Measurements from ENCODE around the gene ADISSP. TPM values are rescaled to one million over a fixed set of nuclear protein-coding genes. Genes with fewer than 3 reads are reported as not detected.

ADISSP gene
- total and polyA plus RNA-seq, 2 donors, result 21.4 to 23.6 TPM

- H3K27me3 ChIP-seq (ENCODE audit: control insufficient read depth in 2 of 2, insufficient read depth in 1 of 2, low read length in 1 of 2), result peaks cover 0 to 8% of the 10 kb centered on the region in 2 donors
- H3K4me1 ChIP-seq (ENCODE audit: control insufficient read depth in 2 of 2, insufficient read depth in 2 of 2, low read length in 2 of 2), result peaks cover 12 to 24% of the 10 kb centered on the region in 2 donors
- H3K27ac ChIP-seq (ENCODE audit: low read depth in 1 of 2, low read length in 1 of 2), result no peak overlapping the region
- DNase-seq (ENCODE audit: low read depth in 6 of 9, low spot score in 9 of 9), result no peak
- no peaks in the 10 kb centered on the region for H3K9me3 ChIP-seq (ENCODE audit: control insufficient read depth in 2 of 2, insufficient read depth in 1 of 2, low read length in 1 of 2)
- 96% methylated on average over 8 of the region's 8 CpGs for WGBS
- no peak overlapping the region for H3K4me3 ChIP-seq (ENCODE audit: low read length in 2 of 2)
- H3K36me3 ChIP-seq (ENCODE audit: control insufficient read depth in 2 of 2, insufficient read depth in 2 of 2, low read length in 1 of 2), result no peaks in the 10 kb centered on the region
Observed at GRCh38 chr20:3763671-3764601, 3.6 kb downstream of the ADISSP start.

DNA sequence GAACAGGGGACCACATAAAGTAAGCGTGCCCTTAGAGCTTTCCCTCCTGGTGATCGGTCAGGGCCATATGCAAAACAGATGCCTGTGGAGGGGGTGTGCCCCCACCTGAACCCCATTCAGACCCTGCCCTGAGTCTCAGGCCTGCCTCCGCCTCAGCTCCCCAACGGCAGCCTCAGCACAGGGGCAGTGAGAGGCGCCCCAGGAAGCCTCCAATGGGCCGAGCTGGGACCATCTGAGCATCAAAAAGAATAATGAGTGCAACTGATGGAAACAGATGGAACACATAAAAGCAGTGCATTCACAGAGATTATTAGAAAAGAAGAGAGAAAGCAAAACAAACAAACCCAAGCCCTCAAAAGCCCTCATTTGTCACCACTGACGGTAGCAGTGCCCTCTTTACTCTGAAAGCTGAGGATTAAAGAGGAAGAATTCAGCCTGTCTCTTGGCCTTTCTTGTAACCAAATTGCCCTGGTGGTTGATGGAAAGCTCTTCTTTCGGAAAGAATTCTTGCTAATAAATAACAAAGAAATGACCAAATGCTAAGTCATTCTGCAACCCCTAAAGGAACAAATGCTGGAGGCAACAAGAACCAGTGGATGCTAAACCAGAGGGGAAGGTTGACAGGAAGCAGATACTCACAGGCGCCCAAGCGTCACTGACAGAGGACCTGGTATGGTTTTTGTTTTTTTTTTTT lies 6.8 kb downstream of the ADISSP start:
- Histone ChIP-seq H3K9me3 (ENCODE audit: control insufficient read depth in 2 of 2, insufficient read depth in 1 of 2, low read length in 1 of 2) (no peaks in the 10 kb centered on the region), H3K4me1 (ENCODE audit: control insufficient read depth in 2 of 2, insufficient read depth in 2 of 2, low read length in 2 of 2) (no peaks in the 10 kb centered on the region), H3K27me3 (ENCODE audit: control insufficient read depth in 2 of 2, insufficient read depth in 1 of 2, low read length in 1 of 2) (no peaks in the 10 kb centered on the region), H3K27ac (ENCODE audit: low read depth in 1 of 2, low read length in 1 of 2) (no peak overlapping the region), H3K4me3 (ENCODE audit: low read length in 2 of 2) (no peak overlapping the region), H3K36me3 (ENCODE audit: control insufficient read depth in 2 of 2, insufficient read depth in 2 of 2, low read length in 1 of 2) (no peaks in the 10 kb centered on the region)
- 87% methylated on average over 10 of the region's 10 CpGs for WGBS
- DNase-seq (ENCODE audit: low read depth in 6 of 9, low spot score in 9 of 9), result no peak

DNA sequence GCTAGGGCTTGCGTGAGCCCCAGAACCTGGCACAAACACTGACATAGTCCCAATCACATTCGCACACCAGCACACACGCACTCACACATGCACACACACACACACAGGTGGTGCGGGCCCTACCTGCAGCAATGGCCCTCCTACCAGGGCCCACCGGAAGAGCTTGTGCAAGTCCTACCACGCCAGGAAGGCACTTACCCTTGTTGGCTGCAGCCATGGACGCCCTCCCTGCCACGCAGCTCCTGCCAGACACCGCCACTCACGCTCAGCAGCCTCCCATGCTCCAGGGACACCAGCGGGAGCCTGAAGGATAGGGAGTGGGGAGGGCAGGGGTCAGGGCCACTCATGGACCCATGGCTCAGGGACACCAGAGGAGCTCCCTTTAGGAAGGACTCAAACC lies 7.7 kb downstream of the ADISSP start:
- Histone ChIP-seq H3K4me3 (ENCODE audit: low read length in 2 of 2) (no peak overlapping the region), H3K9me3 (ENCODE audit: control insufficient read depth in 2 of 2, insufficient read depth in 1 of 2, low read length in 1 of 2) (no peaks in the 10 kb centered on the region), H3K27me3 (ENCODE audit: control insufficient read depth in 2 of 2, insufficient read depth in 1 of 2, low read length in 1 of 2) (no peaks in the 10 kb centered on the region), H3K27ac (ENCODE audit: low read depth in 1 of 2, low read length in 1 of 2) (no peak overlapping the region), H3K36me3 (ENCODE audit: control insufficient read depth in 2 of 2, insufficient read depth in 2 of 2, low read length in 1 of 2) (no peaks in the 10 kb centered on the region), H3K4me1 (ENCODE audit: control insufficient read depth in 2 of 2, insufficient read depth in 2 of 2, low read length in 2 of 2) (no peaks in the 10 kb centered on the region)
- WGBS, result 96% methylated on average over 11 of the region's 11 CpGs
- DNase-seq (ENCODE audit: low read depth in 6 of 9, low spot score in 9 of 9), result no peak

GRCh38 chr20:3759316-3759823 lies 8.2 kb downstream of the ADISSP start:
- Histone ChIP-seq H3K27ac (ENCODE audit: low read depth in 1 of 2, low read length in 1 of 2) (no peak overlapping the region), H3K4me1 (ENCODE audit: control insufficient read depth in 2 of 2, insufficient read depth in 2 of 2, low read length in 2 of 2) (no peaks in the 10 kb centered on the region), H3K36me3 (ENCODE audit: control insufficient read depth in 2 of 2, insufficient read depth in 2 of 2, low read length in 1 of 2) (no peaks in the 10 kb centered on the region), H3K4me3 (ENCODE audit: low read length in 2 of 2) (no peak overlapping the region), H3K27me3 (ENCODE audit: control insufficient read depth in 2 of 2, insufficient read depth in 1 of 2, low read length in 1 of 2) (no peaks in the 10 kb centered on the region), H3K9me3 (ENCODE audit: control insufficient read depth in 2 of 2, insufficient read depth in 1 of 2, low read length in 1 of 2) (no peaks in the 10 kb centered on the region)
- WGBS, result 93% methylated on average over 11 of the region's 11 CpGs
- DNase-seq (ENCODE audit: low read depth in 6 of 9, low spot score in 9 of 9), result no peak

DNA sequence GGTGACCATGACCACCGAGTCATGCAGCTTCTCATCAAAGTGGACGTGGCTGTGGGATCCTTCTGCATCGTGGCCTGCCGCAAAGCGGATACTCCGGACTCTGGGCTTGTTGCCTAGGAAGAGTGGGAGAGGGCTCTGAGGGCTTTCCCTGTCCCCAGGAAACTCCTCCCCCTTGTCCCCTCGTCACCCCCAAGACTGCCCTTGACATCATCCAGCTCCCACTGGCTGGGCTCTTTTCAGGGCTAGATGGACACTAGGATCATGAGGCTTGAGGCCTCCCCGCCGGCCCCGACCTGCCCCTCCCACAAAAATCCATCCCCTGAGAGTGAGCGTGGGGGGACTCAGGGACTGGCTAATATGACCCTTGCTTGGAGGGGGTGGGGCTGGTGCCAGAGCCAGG lies 9.0 kb downstream of the ADISSP start:
- Histone ChIP-seq H3K36me3 (ENCODE audit: control insufficient read depth in 2 of 2, insufficient read depth in 2 of 2, low read length in 1 of 2) (no peaks in the 10 kb centered on the region), H3K27me3 (ENCODE audit: control insufficient read depth in 2 of 2, insufficient read depth in 1 of 2, low read length in 1 of 2) (no peaks in the 10 kb centered on the region), H3K27ac (ENCODE audit: low read depth in 1 of 2, low read length in 1 of 2) (no peak overlapping the region), H3K4me3 (ENCODE audit: low read length in 2 of 2) (no peak overlapping the region), H3K4me1 (ENCODE audit: control insufficient read depth in 2 of 2, insufficient read depth in 2 of 2, low read length in 2 of 2) (no peaks in the 10 kb centered on the region), H3K9me3 (ENCODE audit: control insufficient read depth in 2 of 2, insufficient read depth in 1 of 2, low read length in 1 of 2) (no peaks in the 10 kb centered on the region)
- WGBS, result 96% methylated on average over 11 of the region's 11 CpGs
- DNase-seq (ENCODE audit: low read depth in 6 of 9, low spot score in 9 of 9), result no peak

DNA sequence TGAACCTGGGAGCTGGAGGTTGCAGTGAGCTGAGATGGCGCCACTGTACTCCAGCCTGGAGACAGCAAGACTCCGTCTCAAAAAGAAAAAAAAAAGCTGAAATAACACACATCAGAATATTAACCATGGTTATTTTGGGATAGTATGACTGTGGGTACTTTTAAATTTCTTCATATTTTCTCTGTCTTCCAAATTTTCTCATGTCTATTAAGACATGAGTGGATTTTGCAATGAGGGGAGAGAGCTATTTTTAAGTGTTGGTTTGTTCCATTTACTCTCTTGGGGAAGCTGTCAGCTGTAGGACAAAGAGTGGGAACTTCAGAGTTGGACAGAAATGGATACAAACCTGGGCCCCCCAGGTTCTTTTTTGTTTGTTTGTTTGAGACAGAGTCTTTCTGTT lies 10.3 kb downstream of the ADISSP start:
- Histone ChIP-seq H3K27ac (ENCODE audit: low read depth in 1 of 2, low read length in 1 of 2) (no peak overlapping the region), H3K27me3 (ENCODE audit: control insufficient read depth in 2 of 2, insufficient read depth in 1 of 2, low read length in 1 of 2) (peaks cover 0 to 7% of the 10 kb centered on the region in 2 donors), H3K4me3 (ENCODE audit: low read length in 2 of 2) (no peak overlapping the region), H3K9me3 (ENCODE audit: control insufficient read depth in 2 of 2, insufficient read depth in 1 of 2, low read length in 1 of 2) (no peaks in the 10 kb centered on the region), H3K4me1 (ENCODE audit: control insufficient read depth in 2 of 2, insufficient read depth in 2 of 2, low read length in 2 of 2) (no peaks in the 10 kb centered on the region), H3K36me3 (ENCODE audit: control insufficient read depth in 2 of 2, insufficient read depth in 2 of 2, low read length in 1 of 2) (no peaks in the 10 kb centered on the region)
- WGBS, result 95% methylated on average over 2 of the region's 2 CpGs
- DNase-seq (ENCODE audit: low read depth in 6 of 9, low spot score in 9 of 9), result no peak

- DNase-seq (ENCODE audit: low read depth in 6 of 9, low spot score in 9 of 9), result no peak
- WGBS, result 75% methylated on average over 5 of the region's 5 CpGs
- peaks cover 0 to 3% of the 10 kb centered on the region in 2 donors for H3K4me1 ChIP-seq (ENCODE audit: control insufficient read depth in 2 of 2, insufficient read depth in 2 of 2, low read length in 2 of 2)
- H3K27ac ChIP-seq (ENCODE audit: low read depth in 1 of 2, low read length in 1 of 2), result no peak overlapping the region
- H3K9me3 ChIP-seq (ENCODE audit: control insufficient read depth in 2 of 2, insufficient read depth in 1 of 2, low read length in 1 of 2), result no peaks in the 10 kb centered on the region
- peaks cover 7 to 20% of the 10 kb centered on the region in 2 donors for H3K27me3 ChIP-seq (ENCODE audit: control insufficient read depth in 2 of 2, insufficient read depth in 1 of 2, low read length in 1 of 2)
- H3K36me3 ChIP-seq (ENCODE audit: control insufficient read depth in 2 of 2, insufficient read depth in 2 of 2, low read length in 1 of 2), result no peaks in the 10 kb centered on the region
- H3K4me3 ChIP-seq (ENCODE audit: low read length in 2 of 2), result no peak overlapping the region
Observed at GRCh38 chr20:3755814-3756480, 11.6 kb downstream of the ADISSP start.

DNA sequence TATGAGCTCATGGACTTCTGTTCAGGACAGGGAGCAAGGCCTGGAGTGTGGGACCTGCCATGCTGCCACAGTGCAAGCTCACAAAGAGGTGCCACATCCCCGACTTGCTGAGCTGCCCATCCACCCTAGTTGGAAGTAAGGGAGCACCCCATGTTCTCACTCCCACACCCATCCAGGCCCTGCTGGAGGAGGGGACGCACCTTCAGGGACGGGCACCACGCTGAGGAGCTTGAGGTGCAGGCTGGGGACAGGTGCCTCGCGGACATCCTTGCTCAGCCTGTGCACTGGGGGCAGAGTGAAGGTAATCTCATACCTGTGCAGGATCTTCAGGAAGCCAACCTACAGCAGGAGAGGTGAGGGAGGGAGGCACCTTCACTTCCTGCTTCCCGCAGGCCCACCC lies 12.3 kb downstream of the ADISSP start:
- DNase-seq (ENCODE audit: low read depth in 6 of 9, low spot score in 9 of 9), result no peak
- H3K4me1 ChIP-seq (ENCODE audit: control insufficient read depth in 2 of 2, insufficient read depth in 2 of 2, low read length in 2 of 2), result peaks cover 0 to 3% of the 10 kb centered on the region in 2 donors
- H3K27ac ChIP-seq (ENCODE audit: low read depth in 1 of 2, low read length in 1 of 2), result no peak overlapping the region
- WGBS, result 96% methylated on average over 7 of the region's 7 CpGs
- peaks cover 7 to 27% of the 10 kb centered on the region in 2 donors for H3K27me3 ChIP-seq (ENCODE audit: control insufficient read depth in 2 of 2, insufficient read depth in 1 of 2, low read length in 1 of 2)
- no peaks in the 10 kb centered on the region for H3K9me3 ChIP-seq (ENCODE audit: control insufficient read depth in 2 of 2, insufficient read depth in 1 of 2, low read length in 1 of 2)
- H3K4me3 ChIP-seq (ENCODE audit: low read length in 2 of 2), result no peak overlapping the region
- no peaks in the 10 kb centered on the region for H3K36me3 ChIP-seq (ENCODE audit: control insufficient read depth in 2 of 2, insufficient read depth in 2 of 2, low read length in 1 of 2)

- peaks cover 7 to 36% of the 10 kb centered on the region in 2 donors for H3K27me3 ChIP-seq (ENCODE audit: control insufficient read depth in 2 of 2, insufficient read depth in 1 of 2, low read length in 1 of 2)
- DNase-seq (ENCODE audit: low read depth in 6 of 9, low spot score in 9 of 9), result no peak
- no peaks in the 10 kb centered on the region for H3K36me3 ChIP-seq (ENCODE audit: control insufficient read depth in 2 of 2, insufficient read depth in 2 of 2, low read length in 1 of 2)
- no peak overlapping the region for H3K4me3 ChIP-seq (ENCODE audit: low read length in 2 of 2)
- H3K9me3 ChIP-seq (ENCODE audit: control insufficient read depth in 2 of 2, insufficient read depth in 1 of 2, low read length in 1 of 2), result no peaks in the 10 kb centered on the region
- peaks cover 0 to 3% of the 10 kb centered on the region in 2 donors for H3K4me1 ChIP-seq (ENCODE audit: control insufficient read depth in 2 of 2, insufficient read depth in 2 of 2, low read length in 2 of 2)
- 99% methylated on average over 16 of the region's 16 CpGs for WGBS
- H3K27ac ChIP-seq (ENCODE audit: low read depth in 1 of 2, low read length in 1 of 2), result no peak overlapping the region
Observed at GRCh38 chr20:3754276-3754630, 13.3 kb downstream of the ADISSP start.
